ENCODE results near the gene MEIKIN.

- TF ChIP-seq, protein P1, sequence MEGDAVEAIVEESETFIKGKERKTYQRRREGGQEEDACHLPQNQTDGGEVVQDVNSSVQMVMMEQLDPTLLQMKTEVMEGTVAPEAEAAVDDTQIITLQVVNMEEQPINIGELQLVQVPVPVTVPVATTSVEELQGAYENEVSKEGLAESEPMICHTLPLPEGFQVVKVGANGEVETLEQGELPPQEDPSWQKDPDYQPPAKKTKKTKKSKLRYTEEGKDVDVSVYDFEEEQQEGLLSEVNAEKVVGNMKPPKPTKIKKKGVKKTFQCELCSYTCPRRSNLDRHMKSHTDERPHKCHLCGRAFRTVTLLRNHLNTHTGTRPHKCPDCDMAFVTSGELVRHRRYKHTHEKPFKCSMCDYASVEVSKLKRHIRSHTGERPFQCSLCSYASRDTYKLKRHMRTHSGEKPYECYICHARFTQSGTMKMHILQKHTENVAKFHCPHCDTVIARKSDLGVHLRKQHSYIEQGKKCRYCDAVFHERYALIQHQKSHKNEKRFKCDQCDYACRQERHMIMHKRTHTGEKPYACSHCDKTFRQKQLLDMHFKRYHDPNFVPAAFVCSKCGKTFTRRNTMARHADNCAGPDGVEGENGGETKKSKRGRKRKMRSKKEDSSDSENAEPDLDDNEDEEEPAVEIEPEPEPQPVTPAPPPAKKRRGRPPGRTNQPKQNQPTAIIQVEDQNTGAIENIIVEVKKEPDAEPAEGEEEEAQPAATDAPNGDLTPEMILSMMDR (IDR thresholded peaks at IDR 0.05), result no peak
- no peak for TF ChIP-seq POLR2A (IDR thresholded peaks at IDR 0.05)
These were observed 98.9 kb downstream of the MEIKIN start for GRCh38 chr5:131846536-131846935.
